ENCODE results near the gene ASIC4. TPM values are rescaled to one million over a fixed set of nuclear protein-coding genes. Genes with fewer than 3 reads are reported as not detected.

ASIC4 gene
- total and polyA plus RNA-seq, 2 of the 13 experiments (the other 11 are each of a cell fraction or from before 2014, with no cell fraction given) = 0.03 TPM; not detected in 1

DNA sequence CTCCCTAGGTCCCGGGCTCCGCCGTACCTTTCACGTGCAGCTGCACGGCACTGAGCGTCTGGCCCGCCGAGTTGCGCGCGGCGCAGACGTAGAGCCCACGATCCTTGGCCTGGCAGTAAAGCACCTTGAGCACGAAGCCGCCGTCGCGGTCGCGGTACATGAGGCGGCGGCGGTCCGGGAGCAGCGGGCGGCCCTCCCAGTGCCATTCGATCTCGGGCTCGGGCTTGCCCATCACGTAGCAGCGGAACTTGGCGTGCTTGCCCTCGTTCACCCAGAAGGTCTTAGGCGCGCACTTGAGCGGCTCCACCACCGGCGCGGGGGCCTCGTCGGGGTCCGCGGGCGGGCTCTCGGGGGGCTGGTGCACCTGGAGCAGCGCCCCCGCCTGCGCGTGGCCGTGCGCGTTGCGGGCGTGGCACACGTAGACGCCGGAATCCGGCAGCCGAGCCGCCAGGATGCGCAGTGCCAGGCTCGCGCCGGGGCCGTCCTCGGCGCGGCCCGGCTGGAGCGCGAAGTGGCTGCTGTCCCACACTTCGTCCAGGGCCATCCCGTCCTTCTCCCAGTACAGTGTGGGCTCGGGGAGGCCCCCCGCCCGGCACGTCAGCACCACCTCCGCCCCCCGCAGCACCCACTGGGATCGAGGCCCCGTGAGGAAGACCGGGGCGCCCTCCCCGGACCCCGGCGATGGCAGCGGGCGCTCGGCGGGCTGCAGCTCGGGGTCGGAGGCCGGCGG, 56.1 kb downstream of the ASIC4 start (continued):
- TF ChIP-seq, protein P1, sequence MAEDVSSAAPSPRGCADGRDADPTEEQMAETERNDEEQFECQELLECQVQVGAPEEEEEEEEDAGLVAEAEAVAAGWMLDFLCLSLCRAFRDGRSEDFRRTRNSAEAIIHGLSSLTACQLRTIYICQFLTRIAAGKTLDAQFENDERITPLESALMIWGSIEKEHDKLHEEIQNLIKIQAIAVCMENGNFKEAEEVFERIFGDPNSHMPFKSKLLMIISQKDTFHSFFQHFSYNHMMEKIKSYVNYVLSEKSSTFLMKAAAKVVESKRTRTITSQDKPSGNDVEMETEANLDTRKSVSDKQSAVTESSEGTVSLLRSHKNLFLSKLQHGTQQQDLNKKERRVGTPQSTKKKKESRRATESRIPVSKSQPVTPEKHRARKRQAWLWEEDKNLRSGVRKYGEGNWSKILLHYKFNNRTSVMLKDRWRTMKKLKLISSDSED (CRISPR knock-in tag; IDR thresholded peaks at IDR 0.05) = peak; percentile 30; the same call in 1 of the 2 replicates
- TF ChIP-seq CCDC6 (CRISPR knock-in tag; IDR thresholded peaks at IDR 0.05) (no peak), ZNF746 (CRISPR knock-in tag; IDR thresholded peaks at IDR 0.05) (no peak), RAD51 (IDR thresholded peaks at IDR 0.05; ENCODE audit: borderline replicate concordance) (no peak), SRF (IDR thresholded peaks at IDR 0.05; ENCODE audit: low read depth, low read length) (no peak), ZSCAN22 (CRISPR knock-in tag; IDR thresholded peaks at IDR 0.05) (no peak), ZFYVE20 (CRISPR knock-in tag; IDR thresholded peaks at IDR 0.05; ENCODE audit: borderline replicate concordance, low read depth) (no peak), ZSCAN29 (CRISPR knock-in tag; conservative IDR thresholded peaks at IDR 0.05) (no peak; the same call in 1 of the 2 replicates), ZNF543 (CRISPR knock-in tag; IDR thresholded peaks at IDR 0.05) (no peak)
- TF ChIP-seq, protein P2, sequence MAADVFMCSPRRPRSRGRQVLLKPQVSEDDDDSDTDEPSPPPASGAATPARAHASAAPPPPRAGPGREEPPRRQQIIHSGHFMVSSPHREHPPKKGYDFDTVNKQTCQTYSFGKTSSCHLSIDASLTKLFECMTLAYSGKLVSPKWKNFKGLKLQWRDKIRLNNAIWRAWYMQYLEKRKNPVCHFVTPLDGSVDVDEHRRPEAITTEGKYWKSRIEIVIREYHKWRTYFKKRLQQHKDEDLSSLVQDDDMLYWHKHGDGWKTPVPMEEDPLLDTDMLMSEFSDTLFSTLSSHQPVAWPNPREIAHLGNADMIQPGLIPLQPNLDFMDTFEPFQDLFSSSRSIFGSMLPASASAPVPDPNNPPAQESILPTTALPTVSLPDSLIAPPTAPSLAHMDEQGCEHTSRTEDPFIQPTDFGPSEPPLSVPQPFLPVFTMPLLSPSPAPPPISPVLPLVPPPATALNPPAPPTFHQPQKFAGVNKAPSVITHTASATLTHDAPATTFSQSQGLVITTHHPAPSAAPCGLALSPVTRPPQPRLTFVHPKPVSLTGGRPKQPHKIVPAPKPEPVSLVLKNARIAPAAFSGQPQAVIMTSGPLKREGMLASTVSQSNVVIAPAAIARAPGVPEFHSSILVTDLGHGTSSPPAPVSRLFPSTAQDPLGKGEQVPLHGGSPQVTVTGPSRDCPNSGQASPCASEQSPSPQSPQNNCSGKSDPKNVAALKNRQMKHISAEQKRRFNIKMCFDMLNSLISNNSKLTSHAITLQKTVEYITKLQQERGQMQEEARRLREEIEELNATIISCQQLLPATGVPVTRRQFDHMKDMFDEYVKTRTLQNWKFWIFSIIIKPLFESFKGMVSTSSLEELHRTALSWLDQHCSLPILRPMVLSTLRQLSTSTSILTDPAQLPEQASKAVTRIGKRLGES (CRISPR knock-in tag; IDR thresholded peaks at IDR 0.05; ENCODE audit: borderline replicate concordance) = no peak
- TF ChIP-seq, protein P3, sequence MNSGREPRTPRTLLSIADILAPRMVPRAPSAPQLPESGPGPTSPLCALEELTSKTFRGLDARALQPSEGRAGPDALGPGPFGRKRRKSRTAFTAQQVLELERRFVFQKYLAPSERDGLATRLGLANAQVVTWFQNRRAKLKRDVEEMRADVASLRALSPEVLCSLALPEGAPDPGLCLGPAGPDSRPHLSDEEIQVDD (CRISPR knock-in tag; IDR thresholded peaks at IDR 0.05; ENCODE audit: borderline replicate concordance) = no peak
- TF ChIP-seq, protein P4, sequence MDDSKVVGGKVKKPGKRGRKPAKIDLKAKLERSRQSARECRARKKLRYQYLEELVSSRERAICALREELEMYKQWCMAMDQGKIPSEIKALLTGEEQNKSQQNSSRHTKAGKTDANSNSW (CRISPR knock-in tag; IDR thresholded peaks at IDR 0.05; ENCODE audit: borderline replicate concordance) = 0 out of 2 replicates have a peak, but pooled peaks have one; percentile 65
- TF ChIP-seq, protein P5, sequence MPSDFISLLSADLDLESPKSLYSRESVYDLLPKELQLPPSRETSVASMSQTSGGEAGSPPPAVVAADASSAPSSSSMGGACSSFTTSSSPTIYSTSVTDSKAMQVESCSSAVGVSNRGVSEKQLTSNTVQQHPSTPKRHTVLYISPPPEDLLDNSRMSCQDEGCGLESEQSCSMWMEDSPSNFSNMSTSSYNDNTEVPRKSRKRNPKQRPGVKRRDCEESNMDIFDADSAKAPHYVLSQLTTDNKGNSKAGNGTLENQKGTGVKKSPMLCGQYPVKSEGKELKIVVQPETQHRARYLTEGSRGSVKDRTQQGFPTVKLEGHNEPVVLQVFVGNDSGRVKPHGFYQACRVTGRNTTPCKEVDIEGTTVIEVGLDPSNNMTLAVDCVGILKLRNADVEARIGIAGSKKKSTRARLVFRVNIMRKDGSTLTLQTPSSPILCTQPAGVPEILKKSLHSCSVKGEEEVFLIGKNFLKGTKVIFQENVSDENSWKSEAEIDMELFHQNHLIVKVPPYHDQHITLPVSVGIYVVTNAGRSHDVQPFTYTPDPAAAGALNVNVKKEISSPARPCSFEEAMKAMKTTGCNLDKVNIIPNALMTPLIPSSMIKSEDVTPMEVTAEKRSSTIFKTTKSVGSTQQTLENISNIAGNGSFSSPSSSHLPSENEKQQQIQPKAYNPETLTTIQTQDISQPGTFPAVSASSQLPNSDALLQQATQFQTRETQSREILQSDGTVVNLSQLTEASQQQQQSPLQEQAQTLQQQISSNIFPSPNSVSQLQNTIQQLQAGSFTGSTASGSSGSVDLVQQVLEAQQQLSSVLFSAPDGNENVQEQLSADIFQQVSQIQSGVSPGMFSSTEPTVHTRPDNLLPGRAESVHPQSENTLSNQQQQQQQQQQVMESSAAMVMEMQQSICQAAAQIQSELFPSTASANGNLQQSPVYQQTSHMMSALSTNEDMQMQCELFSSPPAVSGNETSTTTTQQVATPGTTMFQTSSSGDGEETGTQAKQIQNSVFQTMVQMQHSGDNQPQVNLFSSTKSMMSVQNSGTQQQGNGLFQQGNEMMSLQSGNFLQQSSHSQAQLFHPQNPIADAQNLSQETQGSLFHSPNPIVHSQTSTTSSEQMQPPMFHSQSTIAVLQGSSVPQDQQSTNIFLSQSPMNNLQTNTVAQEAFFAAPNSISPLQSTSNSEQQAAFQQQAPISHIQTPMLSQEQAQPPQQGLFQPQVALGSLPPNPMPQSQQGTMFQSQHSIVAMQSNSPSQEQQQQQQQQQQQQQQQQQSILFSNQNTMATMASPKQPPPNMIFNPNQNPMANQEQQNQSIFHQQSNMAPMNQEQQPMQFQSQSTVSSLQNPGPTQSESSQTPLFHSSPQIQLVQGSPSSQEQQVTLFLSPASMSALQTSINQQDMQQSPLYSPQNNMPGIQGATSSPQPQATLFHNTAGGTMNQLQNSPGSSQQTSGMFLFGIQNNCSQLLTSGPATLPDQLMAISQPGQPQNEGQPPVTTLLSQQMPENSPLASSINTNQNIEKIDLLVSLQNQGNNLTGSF (CRISPR knock-in tag; IDR thresholded peaks at IDR 0.05) = no peak; the same call in 1 of the 2 replicates
- TF ChIP-seq, protein P6, sequence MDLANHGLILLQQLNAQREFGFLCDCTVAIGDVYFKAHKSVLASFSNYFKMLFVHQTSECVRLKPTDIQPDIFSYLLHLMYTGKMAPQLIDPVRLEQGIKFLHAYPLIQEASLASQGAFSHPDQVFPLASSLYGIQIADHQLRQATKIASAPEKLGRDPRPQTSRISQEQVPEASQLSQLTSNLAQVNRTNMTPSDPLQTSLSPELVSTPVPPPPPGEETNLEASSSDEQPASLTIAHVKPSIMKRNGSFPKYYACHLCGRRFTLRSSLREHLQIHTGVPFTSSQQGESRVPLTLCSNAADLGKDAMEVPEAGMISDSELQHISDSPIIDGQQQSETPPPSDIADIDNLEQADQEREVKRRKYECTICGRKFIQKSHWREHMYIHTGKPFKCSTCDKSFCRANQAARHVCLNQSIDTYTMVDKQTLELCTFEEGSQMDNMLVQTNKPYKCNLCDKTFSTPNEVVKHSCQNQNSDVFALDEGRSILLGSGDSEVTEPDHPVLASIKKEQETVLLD (CRISPR knock-in tag; IDR thresholded peaks at IDR 0.05; ENCODE audit: low read depth) = no peak

Data from HepG2 (cell line).